ENCODE data around the gene HNRNPD.
"Not testable (repeated sequence)": the region's sequence is repeated elsewhere in the genome, so short reads cannot be mapped to it uniquely, and the experiment has no call there.

The HNRNPD gene, protein sequence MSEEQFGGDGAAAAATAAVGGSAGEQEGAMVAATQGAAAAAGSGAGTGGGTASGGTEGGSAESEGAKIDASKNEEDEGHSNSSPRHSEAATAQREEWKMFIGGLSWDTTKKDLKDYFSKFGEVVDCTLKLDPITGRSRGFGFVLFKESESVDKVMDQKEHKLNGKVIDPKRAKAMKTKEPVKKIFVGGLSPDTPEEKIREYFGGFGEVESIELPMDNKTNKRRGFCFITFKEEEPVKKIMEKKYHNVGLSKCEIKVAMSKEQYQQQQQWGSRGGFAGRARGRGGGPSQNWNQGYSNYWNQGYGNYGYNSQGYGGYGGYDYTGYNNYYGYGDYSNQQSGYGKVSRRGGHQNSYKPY

GRCh38 chr4:82373816-82374625, at the start of gene HNRNPD:
TSS of gene HNRNPD (minus strand) at chr4:82373991. CDS start at chr4:82373678, 313 bp downstream.
- peak; percentile 98 for DNase-seq

GRCh38 chr4:82422616-82423015, 48.8 kb upstream of the HNRNPD start:
- DNase-seq = no peak

DNA sequence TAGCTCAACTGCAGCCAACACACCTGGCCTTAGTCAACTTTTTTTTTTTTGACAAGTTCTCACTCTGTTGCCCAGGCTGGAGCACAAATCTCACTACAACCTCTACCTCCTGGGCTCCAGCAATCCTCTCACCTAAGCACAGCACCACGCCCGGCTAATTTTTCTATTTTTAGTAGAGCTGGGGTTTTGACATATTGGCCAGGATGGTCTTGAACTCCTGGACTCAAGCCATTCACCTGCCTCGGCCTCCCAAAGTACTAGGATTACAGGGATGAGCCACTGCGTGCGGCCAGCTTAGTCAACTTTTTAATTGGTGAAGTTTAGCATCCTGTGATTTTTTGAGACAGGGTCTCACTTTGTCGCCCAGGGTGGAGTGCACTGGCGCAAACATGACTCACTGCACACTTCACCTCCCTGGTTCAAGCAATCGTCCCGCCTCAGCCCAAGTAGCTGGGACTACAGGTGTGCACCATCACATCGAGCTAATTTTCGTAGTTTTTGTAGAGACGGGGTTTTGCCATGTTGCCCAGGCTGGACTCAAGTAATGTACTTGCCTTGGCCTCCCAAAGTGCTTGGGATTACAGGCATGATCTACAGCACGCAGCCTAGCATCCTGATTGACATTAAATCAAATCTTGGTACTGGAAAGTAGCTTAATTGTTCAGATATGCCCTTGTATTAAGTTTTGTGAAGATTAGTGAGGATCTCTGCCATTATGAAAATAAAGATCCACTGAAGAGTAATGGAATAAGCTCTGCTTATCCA, 48.2 kb upstream of the HNRNPD start:
- no peak for DNase-seq

DNA sequence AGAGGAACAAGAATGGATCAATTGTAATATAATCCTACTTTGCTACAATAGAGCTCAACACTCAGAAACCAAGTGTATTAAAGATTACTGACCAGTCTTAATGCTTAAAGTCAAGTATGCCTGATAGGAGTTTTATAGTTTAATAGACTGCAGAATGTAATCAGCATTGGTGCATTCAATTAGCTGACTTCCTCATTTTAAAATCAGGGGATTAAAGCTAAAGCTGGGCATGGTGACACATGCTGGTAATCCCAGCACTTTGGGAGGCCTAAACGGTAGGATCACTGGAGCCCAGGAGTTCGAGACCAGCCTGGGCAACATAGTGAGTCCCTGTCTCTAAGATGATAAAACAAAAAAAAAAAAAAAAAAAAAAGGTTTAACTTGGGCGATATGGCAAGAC, 45.7 kb upstream of the HNRNPD start:
- no peak for DNase-seq

GRCh38 chr4:82415922-82416365, 42.2 kb upstream of the HNRNPD start:
- DNase-seq = no peak

DNA sequence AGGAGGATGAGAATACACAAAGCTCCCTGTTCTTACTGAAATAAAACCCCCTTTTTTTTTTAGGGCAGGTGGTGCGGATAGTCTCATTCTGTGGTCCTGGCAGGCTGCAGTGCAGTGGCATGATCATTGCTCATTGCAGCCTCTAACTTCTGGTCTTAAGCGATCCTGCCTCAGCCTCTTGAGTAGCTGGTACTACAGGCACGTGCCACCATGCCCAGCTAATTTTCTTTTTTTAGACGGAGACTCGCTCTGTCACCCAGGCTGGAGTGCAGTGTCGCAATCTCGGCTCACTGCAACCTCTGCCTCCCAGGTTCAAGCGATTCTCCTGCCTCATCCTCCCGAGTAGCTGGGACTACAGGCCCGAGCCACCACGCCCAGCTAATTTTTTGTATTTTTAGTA, 41.3 kb upstream of the HNRNPD start:
- DNase-seq = not testable (repeated sequence)

DNA sequence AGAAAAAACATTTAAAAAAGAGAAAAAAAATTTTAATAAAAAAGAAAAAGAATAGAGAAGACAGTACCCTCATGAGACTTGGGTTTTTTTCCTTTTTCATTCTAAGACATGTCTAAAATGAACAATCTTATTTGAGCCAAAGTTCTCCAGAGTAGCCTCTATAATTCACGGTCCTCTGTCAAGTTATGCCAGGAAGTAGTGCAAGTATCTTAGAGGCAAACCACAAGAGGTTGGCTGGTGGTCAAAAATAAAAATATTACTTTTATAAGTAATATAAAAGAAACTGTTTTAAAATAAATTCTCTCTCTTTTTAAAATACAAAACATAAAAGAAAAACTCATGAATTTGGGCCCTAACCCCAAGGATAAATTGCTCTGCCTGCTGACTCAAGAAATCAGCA, 29.9 kb upstream of the HNRNPD start:
- no peak for DNase-seq

DNA sequence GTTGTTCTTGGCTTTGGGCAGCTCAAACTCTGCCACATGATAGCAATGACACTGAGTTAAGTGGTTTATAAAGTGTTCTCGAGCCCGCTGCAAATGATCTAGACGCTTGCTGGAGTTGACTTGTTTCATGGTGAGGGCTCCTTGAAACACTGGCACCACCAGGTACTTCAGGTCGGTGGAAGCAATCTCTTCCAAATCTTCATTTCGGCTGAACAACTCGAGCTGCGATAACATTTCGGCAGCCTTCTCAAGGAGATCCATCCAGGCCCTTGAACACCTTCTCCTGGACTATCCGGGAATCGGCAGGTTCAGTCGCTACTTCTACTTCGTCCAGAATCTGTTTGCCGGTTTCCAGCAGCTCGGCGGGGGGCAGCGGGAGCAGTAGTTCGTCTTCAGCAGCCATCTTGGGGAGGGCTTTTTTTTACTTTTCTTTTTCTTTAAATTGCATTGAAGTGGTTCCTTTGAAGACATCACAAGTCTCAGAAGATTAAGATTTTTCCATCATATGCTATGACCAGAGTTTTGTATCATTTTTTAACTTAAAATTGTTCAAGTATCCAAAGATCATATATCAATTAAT, 28.5 kb upstream of the HNRNPD start:
- DNase-seq = no peak

DNA sequence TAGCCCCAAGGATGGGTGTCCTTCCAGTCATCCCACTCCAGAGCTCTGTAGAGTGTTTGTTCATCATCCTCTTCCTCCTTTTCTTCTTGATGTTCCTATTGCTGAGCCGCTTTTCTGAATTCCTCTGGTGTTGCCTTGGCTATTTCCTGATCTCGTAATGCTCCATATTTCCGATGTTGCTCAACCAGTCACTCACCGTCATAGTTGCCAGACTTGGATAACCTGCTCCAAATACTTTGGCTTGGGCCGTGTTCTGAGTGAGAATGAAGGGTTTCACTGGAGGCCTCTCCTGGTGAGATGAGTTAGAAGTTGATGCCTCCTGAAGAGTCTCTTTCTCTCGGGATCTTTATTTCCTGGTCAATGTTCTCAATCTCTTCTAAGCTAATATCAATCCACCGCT, 27.8 kb upstream of the HNRNPD start:
- DNase-seq = no peak

DNA sequence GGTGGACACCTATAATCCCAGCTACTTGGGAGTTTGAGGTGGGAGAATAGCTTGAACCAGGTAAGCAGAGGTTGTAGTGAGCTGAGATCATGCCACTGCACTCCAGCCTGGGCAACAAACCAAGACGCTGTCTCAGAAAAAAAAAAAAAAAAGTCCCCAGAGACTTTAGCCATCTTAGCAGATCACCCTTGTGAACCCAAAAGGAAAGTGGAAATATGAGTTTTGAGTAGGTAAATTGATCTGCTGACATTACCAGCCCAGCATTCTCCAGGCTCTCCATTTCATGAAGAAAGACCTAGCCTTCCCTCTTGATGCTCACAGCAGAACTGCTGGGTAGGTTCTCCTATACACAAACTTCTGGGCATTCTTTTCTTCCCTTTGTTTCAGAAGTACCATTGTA, 24.5 kb upstream of the HNRNPD start:
- DNase-seq = no peak

- no peak for DNase-seq
These were observed 23.7 kb upstream of the HNRNPD start for GRCh38 chr4:82397527-82397926.

- no peak for DNase-seq
These were observed 21.1 kb upstream of the HNRNPD start for GRCh38 chr4:82394896-82395295.

DNA sequence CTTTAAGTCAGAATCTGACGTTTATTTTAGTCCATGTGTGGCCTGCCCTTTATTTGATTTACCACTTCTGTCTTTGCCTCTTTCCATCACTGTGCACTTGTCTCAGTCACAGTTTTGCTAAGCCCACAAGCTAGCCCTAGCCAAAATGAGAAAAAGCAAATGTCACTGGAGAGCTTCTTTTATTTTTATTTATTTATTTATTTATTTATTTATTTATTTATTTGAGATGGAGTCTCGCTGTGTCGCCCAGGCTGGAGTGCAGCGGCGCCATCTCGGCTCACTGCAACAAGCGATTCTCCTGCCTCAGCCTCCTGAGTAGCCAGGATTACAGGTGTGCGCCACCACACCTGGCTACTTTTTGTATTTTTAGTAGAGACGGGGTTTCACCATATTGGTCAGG, 16.3 kb upstream of the HNRNPD start:
- DNase-seq = not testable (repeated sequence)

- no peak for DNase-seq
These were observed 14.6 kb upstream of the HNRNPD start for GRCh38 chr4:82388405-82388804.

GRCh38 chr4:82386312-82386711, 12.5 kb upstream of the HNRNPD start:
- DNase-seq = not testable (repeated sequence)

GRCh38 chr4:82382751-82383150, 9.0 kb upstream of the HNRNPD start:
- DNase-seq = no peak

GRCh38 chr4:82381661-82382296, 8.0 kb upstream of the HNRNPD start:
- no peak for DNase-seq

GRCh38 chr4:82381235-82381634, 7.4 kb upstream of the HNRNPD start:
- DNase-seq = no peak

GRCh38 chr4:82380831-82381230, 7.0 kb upstream of the HNRNPD start:
- DNase-seq = no peak

- no peak for DNase-seq
These were observed 6.6 kb upstream of the HNRNPD start for GRCh38 chr4:82380344-82380743.

- DNase-seq = no peak
These were observed 2.3 kb upstream of the HNRNPD start for GRCh38 chr4:82376109-82376508.

GRCh38 chr4:82373486-82373815, 340 bp downstream of the HNRNPD start:
- peak; percentile 50 for DNase-seq

Measured in activated CD4-positive, alpha-beta T cell treated with anti-CD3 and anti-CD28 coated beads, Interleukin-10, Interleukin-2, amounts not matched to agents 100 ng/mL and 50 ng/mL, durations not matched to agents 16 hours and 8 hours (primary cell).